ENCODE measurements around the gene ZNF148.

Gene ZNF148

DNA sequence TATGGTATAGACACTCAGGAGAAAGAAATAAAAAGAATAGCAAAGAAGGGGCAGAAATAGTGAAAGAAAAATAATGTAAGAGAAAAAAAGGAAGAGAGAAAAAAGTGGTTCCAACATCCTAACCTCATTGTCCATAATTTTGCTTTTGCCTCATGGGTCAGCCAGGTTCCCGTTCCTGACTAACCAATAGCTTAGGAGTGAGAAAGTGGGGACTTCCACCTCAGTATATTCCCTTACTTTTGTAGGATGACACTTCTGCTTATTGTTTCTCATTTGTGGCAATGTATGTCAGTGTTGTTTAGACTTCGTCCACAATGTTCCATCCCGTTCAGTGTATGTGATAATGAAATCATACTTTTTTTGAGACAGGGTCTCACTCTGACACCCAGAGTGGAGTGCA is 153.3 kb downstream of the ZNF148 start:
- DNase-seq (ENCODE audit: insufficient read length, low spot score) (no peak), FAIRE-seq (no peak)
- TF ChIP-seq POLR2A (IDR thresholded peaks at IDR 0.05; ENCODE audit: low read depth, low read length): no peak

DNA sequence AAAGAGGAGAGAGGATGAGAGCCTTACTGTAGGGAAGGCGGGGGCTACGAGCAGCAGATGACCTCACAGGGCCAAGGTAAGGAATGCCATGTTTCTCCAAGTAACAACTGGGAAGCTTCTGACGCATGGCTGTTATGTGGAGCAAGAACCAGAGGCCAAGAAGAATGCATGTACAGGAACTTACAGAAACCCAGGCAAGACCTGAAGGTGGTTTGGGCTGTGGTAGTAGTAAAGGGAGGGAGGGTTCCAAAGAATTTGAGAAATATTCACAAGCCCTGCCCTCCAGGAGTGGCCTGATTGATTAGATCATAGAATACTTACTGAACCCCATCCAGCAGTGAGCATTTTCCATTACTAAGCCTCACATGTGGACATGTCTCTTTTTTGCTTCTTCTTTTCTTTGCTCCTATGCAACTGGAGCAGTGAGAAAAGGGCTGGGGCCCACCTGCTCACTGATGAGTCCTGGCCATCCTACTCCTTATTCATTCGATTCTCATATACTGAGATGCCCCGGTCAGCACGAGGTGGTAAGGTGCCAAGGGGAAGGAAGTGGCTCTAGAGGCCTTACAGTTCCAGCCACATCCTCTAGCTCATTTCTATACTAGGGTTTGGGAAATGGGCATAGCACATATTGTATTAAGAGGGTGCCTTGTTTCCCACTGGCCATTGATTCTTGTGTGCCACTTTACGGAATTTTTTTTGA is 154.2 kb downstream of the ZNF148 start:
- TF ChIP-seq POLR2A (IDR thresholded peaks at IDR 0.05; ENCODE audit: low read depth, low read length): no peak
- FAIRE-seq: no peak

DNA sequence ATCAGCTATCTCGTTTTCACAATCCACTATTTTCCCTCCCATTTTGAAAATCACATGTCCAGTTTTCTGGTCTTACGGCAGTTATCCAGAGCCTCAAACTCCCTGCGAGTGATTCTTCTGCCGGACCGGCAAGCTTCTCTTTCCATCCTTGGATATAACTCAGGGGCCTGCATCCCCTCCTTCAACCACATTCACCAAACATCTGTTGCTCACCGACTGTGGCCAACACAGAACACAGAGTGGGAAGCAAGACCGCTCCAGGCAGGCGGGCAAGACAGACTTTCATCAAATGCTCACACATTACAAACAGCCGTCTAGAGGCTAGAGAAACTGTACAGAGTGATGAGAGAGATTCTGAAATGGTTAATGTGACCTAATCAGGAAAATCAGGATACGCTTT is 154.9 kb downstream of the ZNF148 start:
- no peak for DNase-seq (ENCODE audit: insufficient read length, low spot score)
- no peak for FAIRE-seq
- no peak for TF ChIP-seq POLR2A (IDR thresholded peaks at IDR 0.05; ENCODE audit: low read depth, low read length)

More for the DNA sequence above, 154.2 kb downstream of the ZNF148 start:
- DNase-seq (ENCODE audit: insufficient read length, low spot score): no peak

DNA sequence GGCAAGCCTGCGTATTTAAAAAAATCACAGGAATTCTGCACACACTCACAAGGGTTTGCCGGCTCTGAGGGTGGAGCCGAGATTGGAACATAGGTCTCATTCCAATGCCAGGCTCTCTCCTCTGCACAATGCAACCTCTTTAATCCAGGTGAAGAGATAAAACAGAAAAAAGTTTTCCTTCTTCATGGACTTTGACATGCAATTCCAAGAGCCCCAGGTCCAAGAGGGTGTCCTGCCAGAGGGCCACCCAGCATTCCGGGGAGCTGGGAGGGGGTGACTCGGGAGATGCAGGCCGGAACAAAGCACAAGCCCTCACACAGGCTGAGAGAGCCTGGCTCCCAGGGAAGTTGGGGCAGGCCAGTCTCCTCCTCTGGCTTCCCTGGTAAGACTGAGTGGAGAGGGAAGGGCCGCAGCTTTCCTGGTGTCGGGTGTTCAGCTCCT is 155.8 kb downstream of the ZNF148 start:
- TF ChIP-seq POLR2A (IDR thresholded peaks at IDR 0.05; ENCODE audit: low read depth, low read length): no peak
- no peak for DNase-seq (ENCODE audit: insufficient read length, low spot score)
- FAIRE-seq: no peak

DNA sequence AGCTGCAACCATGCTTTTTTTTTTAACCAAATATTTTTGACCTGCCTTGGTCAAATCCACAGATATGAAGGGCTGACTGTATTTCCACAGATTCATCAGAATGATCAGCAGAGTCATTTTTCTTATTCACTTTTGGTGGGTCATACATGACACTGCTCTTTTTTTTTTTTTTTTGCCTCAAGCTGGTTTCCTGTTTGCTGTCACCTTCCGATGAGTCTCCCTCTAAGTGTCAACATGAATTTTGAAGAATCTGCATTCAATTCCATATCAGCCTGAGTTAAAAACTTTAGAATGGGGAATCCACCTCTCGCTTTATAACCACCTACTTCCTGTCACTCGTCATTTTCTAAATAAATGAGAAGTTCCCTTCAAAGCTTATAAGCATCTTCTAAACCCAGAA is 160.4 kb downstream of the ZNF148 start:
- FAIRE-seq (no peak), DNase-seq (ENCODE audit: insufficient read length, low spot score) (no peak)
- TF ChIP-seq POLR2A (IDR thresholded peaks at IDR 0.05; ENCODE audit: low read depth, low read length): no peak

DNA sequence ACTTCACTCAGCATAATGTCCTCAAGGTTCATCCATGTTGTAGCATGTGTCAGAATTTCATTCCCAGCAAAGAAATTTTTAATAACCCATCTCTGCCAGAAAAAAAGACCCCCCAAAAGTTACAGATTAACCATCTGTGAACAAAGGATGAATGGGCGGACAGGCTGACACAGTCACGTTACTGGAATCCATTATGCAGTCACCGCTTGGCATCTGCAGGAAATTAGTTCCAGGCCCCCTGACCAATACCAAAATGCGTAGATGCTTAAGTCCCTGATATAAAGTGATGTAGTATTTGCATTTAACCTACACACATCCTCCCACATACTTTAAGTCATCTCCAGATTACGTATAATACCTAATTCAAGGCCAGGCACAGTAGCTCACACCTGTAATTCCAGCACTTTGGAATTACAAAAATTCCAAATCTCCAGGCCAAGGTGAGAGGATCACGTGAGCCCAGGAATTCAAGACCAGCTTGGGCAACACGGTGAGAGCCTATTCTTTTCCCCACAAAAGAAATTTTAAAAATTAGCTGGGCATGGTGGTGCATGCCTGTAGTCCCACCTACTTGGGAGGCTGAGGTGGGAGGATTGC is 161.1 kb downstream of the ZNF148 start:
- FAIRE-seq (no peak), DNase-seq (ENCODE audit: insufficient read length, low spot score) (no peak)
- no peak for TF ChIP-seq POLR2A (IDR thresholded peaks at IDR 0.05; ENCODE audit: low read depth, low read length)

DNA sequence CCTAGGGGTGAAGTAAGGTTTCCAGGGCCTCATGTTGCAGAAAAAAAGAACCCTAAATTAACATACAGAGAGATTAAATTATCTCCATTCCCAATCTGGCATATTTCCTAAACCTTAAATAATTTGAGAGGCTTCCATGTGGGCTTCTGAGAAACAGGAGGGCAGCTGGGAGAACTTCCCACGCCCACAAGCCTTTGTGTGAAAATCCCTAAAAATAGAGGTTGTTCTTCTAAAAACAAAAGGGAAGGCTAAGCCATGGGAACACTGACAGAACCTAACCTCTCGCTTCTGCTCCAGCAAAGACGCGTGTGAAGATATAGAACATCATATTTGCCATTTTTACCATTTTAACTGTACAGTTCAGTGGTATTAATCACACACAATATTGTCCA is 161.8 kb downstream of the ZNF148 start:
- no peak for TF ChIP-seq POLR2A (IDR thresholded peaks at IDR 0.05; ENCODE audit: low read depth, low read length)
- no peak for DNase-seq (ENCODE audit: insufficient read length, low spot score)
- FAIRE-seq: no peak

DNA sequence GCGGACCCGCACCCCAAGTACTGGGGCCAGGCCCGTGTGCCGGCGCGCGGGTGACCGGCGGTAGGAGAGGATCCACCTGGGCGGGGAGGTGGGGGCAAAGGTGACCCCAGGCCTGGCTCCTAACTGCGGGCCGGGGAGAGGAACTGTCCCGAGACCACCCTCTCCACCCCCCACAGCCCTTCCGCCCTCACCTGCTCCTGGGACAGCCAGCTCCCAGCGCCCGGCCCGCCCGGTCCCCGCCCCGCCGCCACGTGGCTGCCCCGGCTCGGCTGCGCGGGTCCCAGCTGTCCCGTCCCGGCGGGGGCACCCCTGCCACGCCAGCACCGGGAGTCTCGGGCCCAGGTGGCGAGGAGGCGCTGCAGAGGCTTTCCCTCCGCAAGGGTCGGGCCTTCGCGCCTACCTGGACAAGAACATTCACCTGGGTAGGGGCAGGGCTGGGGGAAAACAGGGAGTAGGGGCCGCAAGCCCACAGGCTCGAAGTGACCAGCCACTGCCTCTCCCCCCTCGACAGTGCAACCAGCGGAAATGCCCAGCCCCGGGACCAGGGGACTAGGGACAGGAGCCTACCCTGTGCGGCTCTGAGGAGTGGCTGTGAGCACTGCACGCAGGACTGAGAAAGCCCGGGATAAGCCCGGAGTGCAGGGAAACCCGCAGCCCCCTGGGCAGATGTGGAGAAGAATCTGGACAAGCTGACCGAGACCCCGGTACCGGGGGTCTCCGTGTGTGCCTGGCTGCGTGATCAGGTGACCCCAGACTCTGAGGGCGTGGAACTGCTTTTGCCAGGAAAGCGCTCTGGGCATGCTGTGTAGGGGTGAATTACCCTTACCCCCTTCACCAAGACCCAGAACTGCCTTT is 162.4 kb downstream of the ZNF148 start, which contains the start of gene SLC12A8:
SLC12A8 (minus strand) TSS at position 240 of the 855 bp plus-strand sequence. CDS start 1,399 bp downstream, outside the sequence.
- no peak for FAIRE-seq
- no peak for DNase-seq (ENCODE audit: insufficient read length, low spot score)
- no peak for TF ChIP-seq POLR2A (IDR thresholded peaks at IDR 0.05; ENCODE audit: low read depth, low read length)

DNA sequence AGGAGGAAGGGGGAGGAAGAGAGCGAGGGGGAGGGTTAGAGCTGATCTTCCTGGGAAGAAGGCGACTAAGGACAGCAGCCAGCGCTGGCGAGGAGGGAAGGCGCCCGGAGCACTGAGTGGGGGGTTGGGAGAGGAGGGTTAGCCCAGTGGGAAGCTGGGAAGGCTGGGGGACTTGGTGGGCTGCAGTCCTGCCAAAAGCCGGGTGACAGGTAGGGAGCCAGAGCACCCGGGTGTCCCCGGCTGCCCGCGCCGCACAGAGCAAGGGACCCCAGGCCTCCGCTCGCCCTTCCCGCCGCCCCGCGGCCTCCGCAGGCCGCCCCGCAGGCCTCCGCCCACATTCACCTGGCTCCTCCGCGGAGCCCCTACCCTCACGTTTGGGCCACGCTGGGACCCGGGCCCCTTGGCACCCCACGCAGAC is 163.0 kb downstream of the ZNF148 start:
- TF ChIP-seq POLR2A (IDR thresholded peaks at IDR 0.05; ENCODE audit: low read depth, low read length): no peak
- no peak for DNase-seq (ENCODE audit: insufficient read length, low spot score)
- FAIRE-seq: no peak

DNA sequence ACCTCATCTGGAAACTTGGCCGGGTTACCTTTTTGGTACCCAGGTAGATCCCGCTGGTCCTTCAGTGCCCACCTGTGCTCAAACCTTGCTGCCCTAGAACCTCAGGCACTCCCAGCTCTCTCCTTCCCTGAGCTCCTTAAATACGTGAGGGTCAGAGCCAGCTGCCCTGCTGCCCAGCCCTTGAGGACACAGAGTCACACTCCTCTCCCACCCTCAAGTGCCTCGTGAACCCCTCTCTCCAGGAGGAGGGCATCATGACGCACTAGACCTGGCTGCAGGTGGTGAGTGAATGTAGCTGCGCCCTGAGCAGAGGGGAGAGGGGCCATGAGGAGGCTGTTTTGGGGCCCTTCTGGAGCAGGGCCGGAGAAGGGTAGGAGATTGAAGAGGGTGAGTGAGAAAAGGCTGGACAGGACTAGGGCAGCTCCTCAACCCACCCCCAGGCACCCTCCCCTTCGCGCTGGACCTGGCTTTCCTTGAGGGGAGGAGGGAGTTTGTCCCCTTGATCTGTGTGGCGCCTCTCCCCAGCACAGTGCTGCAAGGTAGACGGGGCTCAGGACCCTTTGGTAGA is 163.5 kb downstream of the ZNF148 start:
- DNase-seq (ENCODE audit: insufficient read length, low spot score): no peak
- TF ChIP-seq POLR2A (IDR thresholded peaks at IDR 0.05; ENCODE audit: low read depth, low read length): no peak
- no peak for FAIRE-seq

DNA sequence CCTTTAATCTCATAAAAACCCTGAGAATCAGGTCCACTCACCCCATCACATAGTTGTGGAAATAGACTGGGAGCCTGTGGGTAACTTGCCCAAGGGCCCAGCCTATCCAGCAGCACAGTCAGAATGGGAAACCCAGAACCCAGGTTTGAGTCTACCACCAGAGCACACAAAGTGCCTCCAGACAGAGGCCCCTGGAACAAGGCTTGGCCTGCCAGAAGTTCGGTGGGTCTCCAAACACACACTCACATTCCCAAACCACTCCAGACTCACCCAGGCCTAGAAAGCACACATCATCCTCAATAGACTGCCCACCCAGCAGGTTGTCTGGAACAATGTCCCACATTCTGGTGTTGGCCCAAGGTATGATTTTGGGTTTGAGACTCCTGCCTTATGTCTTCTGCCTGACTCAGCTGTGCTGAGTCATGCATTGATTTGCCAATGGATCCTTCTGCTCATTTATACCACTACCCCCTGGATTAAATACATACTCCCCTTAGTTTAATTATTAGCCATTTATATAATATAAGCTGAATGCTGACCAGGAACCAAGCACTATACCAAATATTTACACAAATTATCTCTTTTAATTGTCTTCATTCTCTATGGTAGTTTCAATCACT is 167.1 kb downstream of the ZNF148 start:
- DNase-seq (ENCODE audit: insufficient read length, low spot score): no peak
- no peak for TF ChIP-seq POLR2A (IDR thresholded peaks at IDR 0.05; ENCODE audit: low read depth, low read length)
- FAIRE-seq: no peak

DNA sequence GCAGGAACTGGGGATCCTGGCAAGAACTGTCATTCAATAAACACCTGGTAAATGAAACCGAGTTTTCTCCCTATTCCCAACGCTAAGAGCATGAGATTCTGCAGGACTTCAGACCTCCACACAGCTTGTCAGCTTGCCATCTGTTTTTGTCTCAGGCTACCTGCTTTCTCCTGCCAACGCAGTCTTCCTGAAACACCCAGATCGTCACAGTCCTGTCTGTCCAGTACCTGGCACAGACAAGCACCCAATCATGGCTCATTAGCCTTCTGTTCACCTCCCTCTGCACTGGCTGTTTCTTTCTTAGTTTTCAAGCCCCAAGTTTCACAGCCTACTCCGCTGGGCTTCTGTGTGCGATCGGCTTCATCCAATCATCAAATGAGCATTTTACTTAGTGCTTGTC is 167.6 kb downstream of the ZNF148 start:
- FAIRE-seq (no peak), DNase-seq (ENCODE audit: insufficient read length, low spot score) (no peak)
- no peak for TF ChIP-seq POLR2A (IDR thresholded peaks at IDR 0.05; ENCODE audit: low read depth, low read length)

DNA sequence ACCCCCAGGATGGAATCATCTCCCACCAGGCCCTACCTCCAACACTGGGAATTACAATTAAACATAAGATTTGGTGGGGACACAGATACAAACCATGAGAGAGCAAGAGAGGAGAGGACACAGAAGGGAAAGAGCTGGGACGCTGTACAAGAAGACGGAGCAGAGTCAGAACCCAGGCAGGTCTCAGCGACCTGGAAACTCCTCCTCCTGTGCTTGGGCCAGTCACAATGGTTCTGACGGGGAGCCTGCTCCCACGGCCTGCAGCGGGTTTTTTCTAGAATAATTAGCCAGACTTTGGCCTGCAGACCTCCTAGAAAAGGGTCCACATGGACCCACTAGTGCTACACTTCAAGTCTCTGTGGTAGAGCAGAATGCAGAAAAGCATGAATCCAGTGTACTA is 168.2 kb downstream of the ZNF148 start:
- TF ChIP-seq POLR2A (IDR thresholded peaks at IDR 0.05; ENCODE audit: low read depth, low read length): no peak
- no peak for FAIRE-seq

DNA sequence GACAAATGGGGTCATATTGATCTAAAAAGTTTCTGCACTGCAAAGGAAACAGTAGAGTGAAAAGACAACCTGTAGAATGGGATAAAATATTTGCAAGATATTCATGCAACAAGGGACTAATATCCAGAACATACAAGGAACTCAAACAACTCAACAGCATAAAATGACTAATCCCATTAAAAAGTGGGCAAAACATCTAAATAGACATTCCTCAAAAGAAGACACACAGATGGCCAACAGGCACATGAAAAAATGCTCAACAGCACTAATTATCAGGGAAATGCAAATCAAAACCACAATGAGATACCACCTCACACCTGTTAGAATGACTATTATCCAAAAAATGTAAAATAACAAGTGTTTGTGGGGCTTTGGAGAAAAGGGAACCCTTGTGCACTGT is 171.4 kb downstream of the ZNF148 start:
- DNase-seq (ENCODE audit: insufficient read length, low spot score) (no peak), FAIRE-seq (no peak)
- TF ChIP-seq POLR2A (IDR thresholded peaks at IDR 0.05; ENCODE audit: low read depth, low read length): no peak

More for the DNA sequence above, 168.2 kb downstream of the ZNF148 start:
- DNase-seq (ENCODE audit: insufficient read length, low spot score): no peak

Measured in H54 (cell line).